PC-3 (cell line): ENCODE results near the gene ZBTB7B. TPM values are rescaled to one million over a fixed set of nuclear protein-coding genes. Genes with fewer than 3 reads are reported as not detected.
"Not testable (repeated sequence)": the region's sequence is repeated elsewhere in the genome, so short reads cannot be mapped to it uniquely, and the experiment has no call there.

Experiments used
- ATAC-seq: fragments of 200-7000 bp; cut with Tn5 transposase; 2 replicates; pipeline ENCODE4 v1.9.1; 2020; ENCODE audit warnings: mild to moderate bottlenecking, moderate library complexity
- BruUV-seq: library from RNA; stranded (reverse); fragments of 400-500 nt; replicated peaks from 2 replicates; lab custom pipeline; 2021; lab: Mats Ljungman, UMichigan
- CTCF ChIA-PET: fragments of 300-600 bp; sonication (Branson Sonifier 250); formaldehyde crosslinking; loops from one replicate; lab custom pipeline; 2022; ENCODE audit warnings: antibody characterized with exemption; lab: Charles Lee
- POLR2A ChIA-PET: fragments of 300-600 bp; sonication (Branson Sonifier 250); formaldehyde crosslinking; loops from one replicate; lab custom pipeline; 2022; ENCODE audit warnings: antibody characterized with exemption; ENCODE audit not compliant: unreplicated experiment; lab: Charles Lee
- DNase-seq: peaks from one replicate; pipeline ENCODE4 v3.0.0-alpha.2; 2015
- H2AFZ ChIP-seq: fragments of 300-600 bp; sonication (generic); 2 replicates; pipeline ENCODE4 v1.6.0; 2016; ENCODE audit warnings: antibody characterized with exemption, low read length
- H3F3A ChIP-seq: fragments of 300-600 bp; sonication (generic); one replicate; pipeline ENCODE4 v1.6.0; 2017; ENCODE audit warnings: antibody characterized with exemption, low read length, control low read depth, mild to moderate bottlenecking; ENCODE audit not compliant: unreplicated experiment
- H3K27ac ChIP-seq: fragments of 300-600 bp; sonication (generic); 2 replicates; pipeline ENCODE4 v1.5.1; 2016; ENCODE audit warnings: mild to moderate bottlenecking, low read length
- H3K27me3 ChIP-seq: fragments of 300-600 bp; sonication (generic); 2 replicates; pipeline ENCODE4 v1.6.1; 2016; ENCODE audit warnings: low read length, mixed read lengths
- H3K36me3 ChIP-seq: fragments of 300-600 bp; sonication (generic); 2 replicates; pipeline ENCODE4 v1.6.1; 2016; ENCODE audit warnings: low read depth, mixed run types, low read length, mixed read lengths
- H3K4me1 ChIP-seq: fragments of 300-600 bp; sonication (generic); 2 replicates; pipeline ENCODE4 v1.5.1; 2016; ENCODE audit warnings: low read length; ENCODE audit not compliant: insufficient read depth
- H3K4me2 ChIP-seq: fragments of 300-600 bp; sonication (generic); 2 replicates; pipeline ENCODE4 v1.6.0; 2016; ENCODE audit warnings: low read length
- H3K4me3 ChIP-seq: fragments of 300-600 bp; sonication (generic); 2 replicates; pipeline ENCODE4 v1.5.1; 2016; ENCODE audit warnings: mild to moderate bottlenecking, low read length, mixed read lengths
- H3K79me2 ChIP-seq: fragments of 300-600 bp; sonication (generic); 2 replicates; pipeline ENCODE4 v1.6.1; 2017; ENCODE audit warnings: low read length, mixed read lengths
- H3K9ac ChIP-seq: fragments of 300-600 bp; sonication (generic); 2 replicates; pipeline ENCODE4 v1.6.0; 2016; ENCODE audit warnings: mild to moderate bottlenecking, low read length
- H3K9me2 ChIP-seq: fragments of 300-600 bp; sonication (generic); replicated peaks from 2 replicates; pipeline ENCODE4 v1.6.1; 2016; ENCODE audit warnings: mixed run types, low read length, mixed read lengths
- H3K9me3 ChIP-seq: fragments of 300-600 bp; sonication (generic); 2 replicates; pipeline ENCODE4 v1.6.1; 2016; ENCODE audit warnings: low read length, mixed read lengths
- H4K20me1 ChIP-seq: fragments of 300-600 bp; sonication (generic); 2 replicates; pipeline ENCODE4 v1.6.1; 2016; ENCODE audit warnings: low read length, mixed read lengths
- CTCF ChIP-seq: fragments of 300-600 bp; sonication (generic); conservative IDR thresholded peaks from 2 replicates; pipeline ENCODE4 v1.5.1; 2017; ENCODE audit warnings: antibody characterized with exemption, low read depth, mild to moderate bottlenecking, low read length
- EZH2 ChIP-seq: fragments of 300-600 bp; sonication (generic); IDR thresholded peaks from one replicate; pipeline ENCODE4 v1.6.1; 2017; ENCODE audit warnings: antibody characterized with exemption, mild to moderate bottlenecking, low read length; ENCODE audit not compliant: unreplicated experiment
- EZH2phosphoT487 ChIP-seq: fragments of 300-600 bp; sonication (generic); IDR thresholded peaks from 2 replicates; pipeline ENCODE4 v1.6.1; 2018; ENCODE audit warnings: mild to moderate bottlenecking, antibody characterized with exemption, low read length, borderline replicate concordance
- intact Hi-C: fragments of 100-400 bp; cut with micrococcal nuclease; formaldehyde crosslinking; loops from 2 replicates; pipeline ENCODE4 v1.9.0; 2023
- total RNA-seq: library from RNA; depleted of rRNA; stranded (reverse); fragments of >200 nt; gene quantifications from 2 replicates; pipeline ENCODE4 v1.2.3, GENCODE V29; 2014

Gene ZBTB7B
- total RNA-seq, 1 experiment from 2014 or later: 39.7 TPM

- intact Hi-C loops: no loop called here
- Histone ChIP-seq H3K27me3 (no peaks in the 10 kb centered on the region), H2AFZ (peak overlapping the region; percentile 65), H3K4me1 (peaks cover 48% of the 10 kb centered on the region), H3K9me3 (no peaks in the 10 kb centered on the region), H3K79me2 (peaks cover 65% of the 10 kb centered on the region), H3K4me3 (peak overlapping the region; percentile 80), H3K36me3 (peaks cover 23% of the 10 kb centered on the region), H4K20me1 (peaks cover 13% of the 10 kb centered on the region; the same call in 1 of the 2 replicates), H3K4me2 (peak overlapping the region; percentile 88), H3K27ac (peak overlapping the region; percentile 96), H3F3A (peaks cover 9% of the 10 kb centered on the region), H3K9me2 (no peaks in the 10 kb centered on the region), H3K9ac (peak overlapping the region; percentile 89)
- no peak for DNase-seq
- POLR2A ChIA-PET: no interaction called here
- CTCF ChIA-PET: interaction anchor here (1.0 kb wide), 1 partner anchor 110 kb away, joined by 3 read pairs; no protein-coding TSS in a partner anchor
- no peak for ATAC-seq
- BruUV-seq: TSS peak; percentile 67
- TF ChIP-seq EZH2phosphoT487 (no peak), CTCF (no peak), EZH2 (no peak)
Measured at GRCh38 chr1:154975409-154976059, 27.1 kb upstream of the ZBTB7B start.

- ATAC-seq, BruUV-seq, CTCF ChIA-PET, H3K27me3 ChIP-seq, POLR2A ChIA-PET, DNase-seq, H3K9me3 ChIP-seq, H2AFZ ChIP-seq, H3K9me2 ChIP-seq, H3K9ac ChIP-seq, H3K27ac ChIP-seq, intact Hi-C loops: not testable (repeated sequence)
- Histone ChIP-seq H4K20me1 (peaks cover 13% of the 10 kb centered on the region; the same call in 1 of the 2 replicates), H3K4me1 (peaks cover 32% of the 10 kb centered on the region), H3K36me3 (peaks cover 26% of the 10 kb centered on the region), H3K4me3 (0 out of 2 replicates have a peak overlapping the region, but pooled peaks have one; percentile 80), H3K4me2 (peak overlapping the region; percentile 41; the same call in 1 of the 2 replicates), H3F3A (peaks cover 10% of the 10 kb centered on the region), H3K79me2 (peaks cover 51% of the 10 kb centered on the region)
Measured at GRCh38 chr1:154977762-154978161, 24.8 kb upstream of the ZBTB7B start.

- no peak for TF ChIP-seq EZH2
- TF ChIP-seq EZH2phosphoT487: no peak
- TF ChIP-seq CTCF: no peak
- Histone ChIP-seq H4K20me1 (peaks cover 13% of the 10 kb centered on the region; the same call in 1 of the 2 replicates), H3K9me3 (no peaks in the 10 kb centered on the region), H3K79me2 (peaks cover 53% of the 10 kb centered on the region), H3K4me2 (no peak overlapping the region), H3K27me3 (no peaks in the 10 kb centered on the region), H3K27ac (no peak overlapping the region), H3K9ac (no peak overlapping the region), H2AFZ (no peak overlapping the region), H3K4me3 (no peak overlapping the region), H3F3A (peaks cover 6% of the 10 kb centered on the region), H3K9me2 (no peaks in the 10 kb centered on the region), H3K36me3 (peaks cover 26% of the 10 kb centered on the region), H3K4me1 (peaks cover 27% of the 10 kb centered on the region)
- BruUV-seq: no TSS peak
- DNase-seq (no peak), ATAC-seq (no peak)
- intact Hi-C loops: no loop called here
- CTCF ChIA-PET: no interaction called here
- POLR2A ChIA-PET: no interaction called here
Measured at GRCh38 chr1:154978360-154978759, 24.2 kb upstream of the ZBTB7B start.
